PC-9 (cell line): ENCODE measurements around the gene PDS5B.

Experiments used
- CTCF ChIP-seq: fragments of 200-600 bp; sonication (generic); conservative IDR thresholded peaks from 2 replicates; pipeline ENCODE4 v1.6.1; 2017; ENCODE audit warnings: mixed run types, antibody characterized with exemption, mild to moderate bottlenecking, moderate library complexity
- EZH2 ChIP-seq: fragments of 200-600 bp; sonication (generic); IDR thresholded peaks from 2 replicates; pipeline ENCODE4 v1.8.0; 2017; ENCODE audit warnings: antibody characterized with exemption, low read depth

GRCh38 chr13:32629313-32629712 lies 43.1 kb downstream of the PDS5B start:
- TF ChIP-seq CTCF (no peak), EZH2 (no peak)
